ENCODE results near the gene ALKBH8.
"Not testable (repeated sequence)": the region's sequence is repeated elsewhere in the genome, so short reads cannot be mapped to it uniquely, and the experiment has no call there.

The ALKBH8 gene

DNA sequence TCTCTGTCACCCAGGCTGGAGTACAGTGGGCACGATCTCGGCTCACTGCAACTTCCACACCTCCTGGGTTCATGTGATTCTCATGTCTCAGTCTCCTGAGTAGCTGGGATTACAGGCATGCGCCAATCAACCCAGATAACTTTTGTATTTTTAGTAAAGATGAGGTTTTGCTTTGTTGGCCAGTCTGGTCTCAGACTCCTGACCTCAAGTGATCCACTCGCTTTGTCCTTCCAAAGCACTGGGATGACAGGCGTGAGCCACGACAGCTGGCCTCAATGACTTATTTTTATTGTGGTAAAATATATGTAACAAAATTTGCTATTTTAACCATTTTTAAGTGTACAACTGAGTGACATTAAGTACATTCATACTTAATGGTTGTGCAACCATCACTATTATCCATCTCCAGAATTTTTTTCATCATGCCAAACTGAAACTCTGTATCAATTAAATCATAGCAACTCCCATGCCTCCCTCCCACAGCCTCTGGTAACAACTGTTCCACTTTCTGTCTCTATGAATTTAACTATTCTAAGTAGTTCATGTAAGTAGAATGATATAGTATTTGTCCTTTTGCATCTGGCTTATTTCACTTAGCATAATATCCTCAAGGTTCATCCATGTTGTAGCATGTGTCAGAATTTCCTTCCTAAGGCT is 57.2 kb downstream of the ALKBH8 start:
- TF ChIP-seq CTCF (IDR thresholded peaks at IDR 0.05; ENCODE audit: low read length, missing control alignments): no peak

GRCh38 chr11:107505647-107506225 is 59.8 kb downstream of the ALKBH8 start:
- TF ChIP-seq CTCF (IDR thresholded peaks at IDR 0.05; ENCODE audit: low read length, missing control alignments): no peak
- DNase-seq (ENCODE audit: low read depth): no peak
- H3K4me3 ChIP-seq (replicated peaks; ENCODE audit: low read depth, low read length): no peak overlapping the region

More for the DNA sequence above, 57.2 kb downstream of the ALKBH8 start:
- H3K4me3 ChIP-seq (replicated peaks; ENCODE audit: low read depth, low read length): no peak overlapping the region
- no peak for DNase-seq (ENCODE audit: low read depth)

- DNase-seq (ENCODE audit: low read depth): no peak
These were observed 60.6 kb downstream of the ALKBH8 start for GRCh38 chr11:107504981-107505380.

GRCh38 chr11:107501713-107502112 is 63.8 kb downstream of the ALKBH8 start:
- H3K4me3 ChIP-seq (replicated peaks; ENCODE audit: low read depth, low read length): no peak overlapping the region
- no peak for TF ChIP-seq CTCF (IDR thresholded peaks at IDR 0.05; ENCODE audit: low read length, missing control alignments)
- no peak for DNase-seq (ENCODE audit: low read depth)

More at GRCh38 chr11:107504981-107505380, 60.6 kb downstream of the ALKBH8 start:
- no peak overlapping the region for H3K4me3 ChIP-seq (replicated peaks; ENCODE audit: low read depth, low read length)
- no peak for TF ChIP-seq CTCF (IDR thresholded peaks at IDR 0.05; ENCODE audit: low read length, missing control alignments)

GRCh38 chr11:107497371-107497770 is 68.2 kb downstream of the ALKBH8 start:
- H3K4me3 ChIP-seq (replicated peaks; ENCODE audit: low read depth, low read length): not testable (repeated sequence)

GRCh38 chr11:107496011-107496410 is 69.5 kb downstream of the ALKBH8 start:
- DNase-seq (ENCODE audit: low read depth): peak; percentile 97
- TF ChIP-seq CTCF (IDR thresholded peaks at IDR 0.05; ENCODE audit: low read length, missing control alignments): no peak
- no peak overlapping the region for H3K4me3 ChIP-seq (replicated peaks; ENCODE audit: low read depth, low read length)

More at GRCh38 chr11:107497371-107497770, 68.2 kb downstream of the ALKBH8 start:
- not testable (repeated sequence) for DNase-seq (ENCODE audit: low read depth)

DNA sequence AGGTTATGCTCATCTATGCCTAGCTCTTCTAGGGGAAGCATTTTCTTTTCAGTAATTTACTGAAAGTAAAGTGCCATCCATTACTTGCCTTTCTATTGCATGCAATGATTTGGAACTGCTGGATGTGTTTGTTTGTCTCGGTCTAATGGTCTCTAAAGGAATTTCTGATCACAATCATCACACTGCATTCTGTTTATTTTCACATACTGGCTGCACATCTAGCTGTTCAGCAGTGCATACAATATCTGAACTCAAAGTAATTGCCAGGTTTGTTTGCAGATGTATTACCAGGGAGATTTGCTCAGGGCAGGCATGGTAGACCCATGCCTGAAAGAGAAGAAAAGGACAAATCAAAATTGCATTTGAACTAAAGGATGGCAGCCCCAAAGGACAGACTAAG is 71.5 kb downstream of the ALKBH8 start:
- no peak for DNase-seq (ENCODE audit: low read depth)
- no peak overlapping the region for H3K4me3 ChIP-seq (replicated peaks; ENCODE audit: low read depth, low read length)
- TF ChIP-seq CTCF (IDR thresholded peaks at IDR 0.05; ENCODE audit: low read length, missing control alignments): no peak

All from fibroblast of pulmonary artery (primary cell).